SK-N-SH treated with all-trans-retinoic acid at 6 μM for 48 hours (cell line): ENCODE results near the gene CDCA3.
"Not testable (repeated sequence)": the region's sequence is repeated elsewhere in the genome, so short reads cannot be mapped to it uniquely, and the experiment has no call there.

Experiments used
- ATAC-seq: fragments of 200-7000 bp; cut with Tn5 transposase; 3 replicates; pipeline ENCODE4 v1.9.1; 2020; ENCODE audit warnings: mild to moderate bottlenecking, moderate library complexity
- ARNTL ChIP-seq: fragments of 450-650 bp; formaldehyde crosslinking; IDR thresholded peaks from 2 replicates; pipeline ENCODE4 v1.5.0; 2020; ENCODE audit warnings: low read depth, mild to moderate bottlenecking, moderate library complexity, borderline replicate concordance
- BACH2 ChIP-seq: fragments of 250-450 bp; sonication (Bioruptor Pico); IDR thresholded peaks from 2 replicates; pipeline ENCODE4 v1.9.0; 2021; ENCODE audit warnings: mild to moderate bottlenecking, borderline replicate concordance
- ESRRG ChIP-seq: fragments of 250-450 bp; sonication (Bioruptor Pico); IDR thresholded peaks from 2 replicates; pipeline ENCODE4 v1.6.1; 2021; ENCODE audit warnings: mild to moderate bottlenecking
- ISL1 ChIP-seq: fragments of 250-450 bp; sonication (Bioruptor Pico); IDR thresholded peaks from 2 replicates; pipeline ENCODE4 v2.1.2; 2022; ENCODE audit warnings: mild to moderate bottlenecking, moderate library complexity
- OSR1 ChIP-seq: fragments of 250-450 bp; sonication (Bioruptor Pico); IDR thresholded peaks from 2 replicates; pipeline ENCODE4 v1.8.0; 2022; ENCODE audit warnings: moderate library complexity, mild to moderate bottlenecking, inconsistent platforms
- PPARA ChIP-seq: fragments of 250-450 bp; sonication (Bioruptor Pico); IDR thresholded peaks from 2 replicates; pipeline ENCODE4 v1.5.0; 2020; ENCODE audit warnings: mild to moderate bottlenecking, borderline replicate concordance
- RARB ChIP-seq: fragments of 250-450 bp; sonication (Bioruptor Pico); IDR thresholded peaks from 2 replicates; pipeline ENCODE4 v1.8.0; 2021; ENCODE audit warnings: mild to moderate bottlenecking, moderate library complexity
- SNAI2 ChIP-seq: fragments of 250-450 bp; sonication (Bioruptor Pico); IDR thresholded peaks from 2 replicates; pipeline ENCODE4 v1.5.0; 2020; ENCODE audit warnings: mild to moderate bottlenecking, moderate library complexity
- TOX ChIP-seq: fragments of 250-450 bp; sonication (Bioruptor Pico); IDR thresholded peaks from 2 replicates; pipeline ENCODE4 v1.8.0; 2021; ENCODE audit warnings: mild to moderate bottlenecking, moderate library complexity, borderline replicate concordance
- ZC3H10 ChIP-seq: fragments of 250-450 bp; sonication (Bioruptor Pico); IDR thresholded peaks from 2 replicates; pipeline ENCODE4 v1.5.1; 2021; ENCODE audit warnings: mild to moderate bottlenecking, moderate library complexity
- ZFP3 ChIP-seq: fragments of 250-450 bp; sonication (Bioruptor Pico); IDR thresholded peaks from 2 replicates; pipeline ENCODE4 v1.5.0; 2020; ENCODE audit warnings: mild to moderate bottlenecking, moderate library complexity
- ZFP30 ChIP-seq: fragments of 450-650 bp; formaldehyde crosslinking; IDR thresholded peaks from 2 replicates; pipeline ENCODE4 v1.5.0; 2022; ENCODE audit warnings: mild to moderate bottlenecking, moderate library complexity
- ZNF565 ChIP-seq: fragments of 450-650 bp; formaldehyde crosslinking; conservative IDR thresholded peaks from 2 replicates; pipeline ENCODE4 v1.5.0; 2020; ENCODE audit warnings: low read depth, mild to moderate bottlenecking, moderate library complexity
- ZNF70 ChIP-seq: fragments of 450-650 bp; formaldehyde crosslinking; IDR thresholded peaks from 2 replicates; pipeline ENCODE4 v1.5.0; 2020; ENCODE audit warnings: mild to moderate bottlenecking, moderate library complexity
- ZNF8 ChIP-seq: fragments of 450-650 bp; formaldehyde crosslinking; IDR thresholded peaks from 2 replicates; pipeline ENCODE4 v1.5.0; 2020; ENCODE audit warnings: mild to moderate bottlenecking, moderate library complexity
- TF ChIP-seq, protein P1 (sequence below): fragments of 250-450 bp; sonication (Bioruptor Pico); IDR thresholded peaks from 2 replicates; pipeline ENCODE4 v1.8.0; 2021; ENCODE audit warnings: low read depth, mild to moderate bottlenecking, moderate library complexity, borderline replicate concordance
- TF ChIP-seq, protein P2 (sequence below): fragments of 250-450 bp; sonication (Bioruptor Pico); IDR thresholded peaks from 2 replicates; pipeline ENCODE4 v1.5.1; 2021; ENCODE audit warnings: mild to moderate bottlenecking, moderate library complexity
- TF ChIP-seq, protein P3 (sequence below): fragments of 250-450 bp; sonication (Bioruptor Pico); IDR thresholded peaks from 2 replicates; pipeline ENCODE4 v1.5.1; 2020; ENCODE audit warnings: low read depth, mild to moderate bottlenecking, moderate library complexity
- TF ChIP-seq, protein P4 (sequence below): fragments of 250-450 bp; sonication (Bioruptor Pico); IDR thresholded peaks from 2 replicates; pipeline ENCODE4 v1.8.0; 2020; ENCODE audit warnings: mild to moderate bottlenecking, moderate library complexity, borderline replicate concordance
- TF ChIP-seq, protein P5 (sequence below): fragments of 250-450 bp; sonication (Bioruptor Pico); IDR thresholded peaks from 2 replicates; pipeline ENCODE4 v1.5.0; 2020; ENCODE audit warnings: mild to moderate bottlenecking, moderate library complexity

CDCA3 gene

DNA sequence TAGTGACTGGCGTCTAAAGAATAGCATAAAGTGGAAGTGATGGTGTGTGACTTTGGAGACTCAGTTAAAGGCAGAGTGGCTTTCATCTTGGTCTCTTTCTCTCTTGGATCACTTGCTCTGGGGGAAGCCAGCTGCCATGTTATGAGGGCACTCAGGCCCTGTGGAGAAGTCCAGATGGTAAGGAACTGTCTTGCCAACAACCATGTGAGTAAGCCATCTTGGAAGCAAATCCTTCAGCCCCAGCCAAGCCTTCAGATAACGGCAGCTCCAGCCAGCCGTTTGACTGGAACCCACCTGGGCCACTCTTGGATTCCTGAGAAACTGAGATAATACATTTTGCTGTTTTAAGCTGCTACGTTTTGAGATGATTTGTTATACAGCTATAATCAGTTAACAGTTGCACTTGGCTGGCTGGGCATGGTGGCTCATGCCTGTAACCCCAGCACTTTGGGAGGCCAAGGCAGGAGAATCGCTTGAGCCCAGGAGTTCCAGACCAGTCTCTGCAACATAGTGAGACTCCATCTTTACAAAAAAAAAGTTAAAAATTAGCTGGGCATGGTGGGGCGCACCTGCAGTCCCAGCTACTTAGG, 45.9 kb upstream of the CDCA3 start:
- TF ChIP-seq ZNF70 (no peak), ESRRG (CRISPR knock-in tag) (no peak), ZFP3 (CRISPR knock-in tag) (no peak)
- TF ChIP-seq, protein P1, sequence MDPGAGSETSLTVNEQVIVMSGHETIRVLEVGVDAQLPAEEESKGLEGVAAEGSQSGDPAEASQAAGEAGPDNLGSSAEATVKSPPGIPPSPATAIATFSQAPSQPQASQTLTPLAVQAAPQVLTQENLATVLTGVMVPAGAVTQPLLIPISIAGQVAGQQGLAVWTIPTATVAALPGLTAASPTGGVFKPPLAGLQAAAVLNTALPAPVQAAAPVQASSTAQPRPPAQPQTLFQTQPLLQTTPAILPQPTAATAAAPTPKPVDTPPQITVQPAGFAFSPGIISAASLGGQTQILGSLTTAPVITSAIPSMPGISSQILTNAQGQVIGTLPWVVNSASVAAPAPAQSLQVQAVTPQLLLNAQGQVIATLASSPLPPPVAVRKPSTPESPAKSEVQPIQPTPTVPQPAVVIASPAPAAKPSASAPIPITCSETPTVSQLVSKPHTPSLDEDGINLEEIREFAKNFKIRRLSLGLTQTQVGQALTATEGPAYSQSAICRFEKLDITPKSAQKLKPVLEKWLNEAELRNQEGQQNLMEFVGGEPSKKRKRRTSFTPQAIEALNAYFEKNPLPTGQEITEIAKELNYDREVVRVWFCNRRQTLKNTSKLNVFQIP (CRISPR knock-in tag): no peak
- TF ChIP-seq, protein P2, sequence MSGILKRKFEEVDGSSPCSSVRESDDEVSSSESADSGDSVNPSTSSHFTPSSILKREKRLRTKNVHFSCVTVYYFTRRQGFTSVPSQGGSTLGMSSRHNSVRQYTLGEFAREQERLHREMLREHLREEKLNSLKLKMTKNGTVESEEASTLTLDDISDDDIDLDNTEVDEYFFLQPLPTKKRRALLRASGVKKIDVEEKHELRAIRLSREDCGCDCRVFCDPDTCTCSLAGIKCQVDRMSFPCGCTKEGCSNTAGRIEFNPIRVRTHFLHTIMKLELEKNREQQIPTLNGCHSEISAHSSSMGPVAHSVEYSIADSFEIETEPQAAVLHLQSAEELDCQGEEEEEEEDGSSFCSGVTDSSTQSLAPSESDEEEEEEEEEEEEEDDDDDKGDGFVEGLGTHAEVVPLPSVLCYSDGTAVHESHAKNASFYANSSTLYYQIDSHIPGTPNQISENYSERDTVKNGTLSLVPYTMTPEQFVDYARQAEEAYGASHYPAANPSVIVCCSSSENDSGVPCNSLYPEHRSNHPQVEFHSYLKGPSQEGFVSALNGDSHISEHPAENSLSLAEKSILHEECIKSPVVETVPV (CRISPR knock-in tag): no peak
- TF ChIP-seq, protein P3, sequence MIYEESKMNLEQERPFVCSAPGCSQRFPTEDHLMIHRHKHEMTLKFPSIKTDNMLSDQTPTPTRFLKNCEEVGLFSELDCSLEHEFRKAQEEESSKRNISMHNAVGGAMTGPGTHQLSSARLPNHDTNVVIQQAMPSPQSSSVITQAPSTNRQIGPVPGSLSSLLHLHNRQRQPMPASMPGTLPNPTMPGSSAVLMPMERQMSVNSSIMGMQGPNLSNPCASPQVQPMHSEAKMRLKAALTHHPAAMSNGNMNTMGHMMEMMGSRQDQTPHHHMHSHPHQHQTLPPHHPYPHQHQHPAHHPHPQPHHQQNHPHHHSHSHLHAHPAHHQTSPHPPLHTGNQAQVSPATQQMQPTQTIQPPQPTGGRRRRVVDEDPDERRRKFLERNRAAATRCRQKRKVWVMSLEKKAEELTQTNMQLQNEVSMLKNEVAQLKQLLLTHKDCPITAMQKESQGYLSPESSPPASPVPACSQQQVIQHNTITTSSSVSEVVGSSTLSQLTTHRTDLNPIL: no peak
- TF ChIP-seq, protein P4, sequence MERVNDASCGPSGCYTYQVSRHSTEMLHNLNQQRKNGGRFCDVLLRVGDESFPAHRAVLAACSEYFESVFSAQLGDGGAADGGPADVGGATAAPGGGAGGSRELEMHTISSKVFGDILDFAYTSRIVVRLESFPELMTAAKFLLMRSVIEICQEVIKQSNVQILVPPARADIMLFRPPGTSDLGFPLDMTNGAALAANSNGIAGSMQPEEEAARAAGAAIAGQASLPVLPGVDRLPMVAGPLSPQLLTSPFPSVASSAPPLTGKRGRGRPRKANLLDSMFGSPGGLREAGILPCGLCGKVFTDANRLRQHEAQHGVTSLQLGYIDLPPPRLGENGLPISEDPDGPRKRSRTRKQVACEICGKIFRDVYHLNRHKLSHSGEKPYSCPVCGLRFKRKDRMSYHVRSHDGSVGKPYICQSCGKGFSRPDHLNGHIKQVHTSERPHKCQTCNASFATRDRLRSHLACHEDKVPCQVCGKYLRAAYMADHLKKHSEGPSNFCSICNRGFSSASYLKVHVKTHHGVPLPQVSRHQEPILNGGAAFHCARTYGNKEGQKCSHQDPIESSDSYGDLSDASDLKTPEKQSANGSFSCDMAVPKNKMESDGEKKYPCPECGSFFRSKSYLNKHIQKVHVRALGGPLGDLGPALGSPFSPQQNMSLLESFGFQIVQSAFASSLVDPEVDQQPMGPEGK (CRISPR knock-in tag): no peak
- ATAC-seq: no peak; the same call in 2 of the 3 replicates

DNA sequence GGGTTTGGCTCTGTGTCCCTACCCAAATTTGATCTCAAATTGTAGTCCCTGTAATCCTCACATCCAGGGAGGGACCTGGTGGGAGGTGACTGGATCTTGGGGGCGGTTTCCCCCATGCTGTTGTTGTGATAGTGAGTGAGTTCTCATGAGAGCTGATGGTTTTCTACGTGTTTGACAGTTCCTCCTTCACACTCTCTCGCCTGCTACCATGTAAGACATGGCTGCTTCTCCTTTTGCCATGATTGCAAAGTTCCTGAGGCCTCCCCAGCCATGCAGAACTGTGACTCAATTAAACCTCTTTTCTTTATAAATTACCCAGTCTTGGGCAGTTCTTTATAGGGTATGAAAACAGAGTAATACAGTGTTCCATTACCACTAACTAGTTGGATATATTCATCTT, 43.2 kb upstream of the CDCA3 start:
- no peak for TF ChIP-seq SNAI2 (CRISPR knock-in tag)
- no peak for TF ChIP-seq TOX (CRISPR knock-in tag)
- no peak for TF ChIP-seq ARNTL (CRISPR knock-in tag)
- TF ChIP-seq OSR1 (CRISPR knock-in tag): no peak
- TF ChIP-seq ZC3H10: no peak
- TF ChIP-seq ZNF565 (CRISPR knock-in tag): no peak
- TF ChIP-seq ISL1: no peak
- no peak for TF ChIP-seq BACH2 (CRISPR knock-in tag)
- TF ChIP-seq, protein P5, sequence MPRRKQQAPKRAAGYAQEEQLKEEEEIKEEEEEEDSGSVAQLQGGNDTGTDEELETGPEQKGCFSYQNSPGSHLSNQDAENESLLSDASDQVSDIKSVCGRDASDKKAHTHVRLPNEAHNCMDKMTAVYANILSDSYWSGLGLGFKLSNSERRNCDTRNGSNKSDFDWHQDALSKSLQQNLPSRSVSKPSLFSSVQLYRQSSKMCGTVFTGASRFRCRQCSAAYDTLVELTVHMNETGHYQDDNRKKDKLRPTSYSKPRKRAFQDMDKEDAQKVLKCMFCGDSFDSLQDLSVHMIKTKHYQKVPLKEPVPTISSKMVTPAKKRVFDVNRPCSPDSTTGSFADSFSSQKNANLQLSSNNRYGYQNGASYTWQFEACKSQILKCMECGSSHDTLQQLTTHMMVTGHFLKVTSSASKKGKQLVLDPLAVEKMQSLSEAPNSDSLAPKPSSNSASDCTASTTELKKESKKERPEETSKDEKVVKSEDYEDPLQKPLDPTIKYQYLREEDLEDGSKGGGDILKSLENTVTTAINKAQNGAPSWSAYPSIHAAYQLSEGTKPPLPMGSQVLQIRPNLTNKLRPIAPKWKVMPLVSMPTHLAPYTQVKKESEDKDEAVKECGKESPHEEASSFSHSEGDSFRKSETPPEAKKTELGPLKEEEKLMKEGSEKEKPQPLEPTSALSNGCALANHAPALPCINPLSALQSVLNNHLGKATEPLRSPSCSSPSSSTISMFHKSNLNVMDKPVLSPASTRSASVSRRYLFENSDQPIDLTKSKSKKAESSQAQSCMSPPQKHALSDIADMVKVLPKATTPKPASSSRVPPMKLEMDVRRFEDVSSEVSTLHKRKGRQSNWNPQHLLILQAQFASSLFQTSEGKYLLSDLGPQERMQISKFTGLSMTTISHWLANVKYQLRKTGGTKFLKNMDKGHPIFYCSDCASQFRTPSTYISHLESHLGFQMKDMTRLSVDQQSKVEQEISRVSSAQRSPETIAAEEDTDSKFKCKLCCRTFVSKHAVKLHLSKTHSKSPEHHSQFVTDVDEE (CRISPR knock-in tag): no peak
- TF ChIP-seq PPARA (CRISPR knock-in tag): no peak
- TF ChIP-seq, protein P1 (CRISPR knock-in tag): no peak
- no peak for TF ChIP-seq ZFP30 (CRISPR knock-in tag)
- TF ChIP-seq, protein P3: no peak
- TF ChIP-seq ESRRG (CRISPR knock-in tag): no peak
- TF ChIP-seq RARB (CRISPR knock-in tag): no peak
- TF ChIP-seq ZNF8 (CRISPR knock-in tag): no peak
- no peak for ATAC-seq

DNA sequence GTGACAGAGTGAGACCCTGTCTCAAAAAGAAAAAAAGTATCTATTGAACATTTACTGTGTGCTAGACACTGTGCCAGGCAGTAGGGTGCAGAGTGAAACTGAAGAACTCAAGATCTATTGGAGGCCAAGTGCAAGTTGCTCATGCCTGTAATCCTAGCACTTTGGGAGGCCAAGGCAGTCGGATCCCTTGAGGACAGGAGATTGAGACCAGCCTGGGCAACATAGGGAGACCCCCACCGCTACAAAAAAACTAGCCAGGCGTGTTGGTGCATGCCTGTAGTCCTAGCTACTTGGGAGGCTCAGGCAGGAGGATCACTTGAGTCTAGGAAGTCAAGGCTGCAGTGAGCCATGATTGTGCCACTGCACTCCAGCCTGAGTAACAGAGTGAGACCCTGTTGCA, 41.6 kb upstream of the CDCA3 start:
- ATAC-seq: not testable (repeated sequence)
